ENCODE measurements around the gene MYO5B.

MYO5B gene

DNA sequence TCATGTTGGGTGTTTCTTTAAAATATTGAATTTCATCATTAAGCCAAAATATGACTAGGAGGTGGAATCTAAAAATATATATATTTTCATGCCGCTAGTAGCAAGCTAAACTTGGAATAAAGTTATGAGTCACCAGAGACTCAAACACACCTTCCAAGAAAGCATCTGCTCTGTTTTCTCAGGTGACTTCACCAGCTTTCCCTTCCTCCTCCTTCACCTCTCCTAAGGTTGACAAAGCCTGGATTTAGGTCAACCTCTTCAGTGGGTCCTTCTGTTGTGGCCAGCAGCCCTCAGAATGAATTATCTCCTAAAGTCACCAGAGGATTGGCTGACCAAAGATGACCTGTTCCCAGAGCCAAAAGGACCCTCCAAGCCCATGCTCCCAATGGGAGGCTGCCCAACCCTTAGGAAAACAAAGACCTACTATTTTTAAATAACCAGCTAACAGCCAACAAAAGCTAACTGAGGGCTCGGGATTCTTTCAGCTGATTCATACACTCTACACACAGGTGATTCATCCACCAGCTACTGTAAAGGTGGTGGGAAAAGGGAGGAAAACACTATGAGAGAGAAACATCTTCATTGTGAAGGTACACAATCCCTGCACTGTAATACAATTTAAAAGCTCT is 113.9 kb downstream of the MYO5B start:
- H3K4me3 ChIP-seq, result no peak overlapping the region
- no peak overlapping the region for H3K27ac ChIP-seq

- no peak overlapping the region for H3K27ac ChIP-seq
- H3K4me3 ChIP-seq, result no peak overlapping the region
Measured at GRCh38 chr18:50080316-50080715, 114.6 kb downstream of the MYO5B start.

GRCh38 chr18:50079571-50080295 is 115.2 kb downstream of the MYO5B start:
- Histone ChIP-seq H3K4me3 (no peak overlapping the region), H3K27ac (no peak overlapping the region)

DNA sequence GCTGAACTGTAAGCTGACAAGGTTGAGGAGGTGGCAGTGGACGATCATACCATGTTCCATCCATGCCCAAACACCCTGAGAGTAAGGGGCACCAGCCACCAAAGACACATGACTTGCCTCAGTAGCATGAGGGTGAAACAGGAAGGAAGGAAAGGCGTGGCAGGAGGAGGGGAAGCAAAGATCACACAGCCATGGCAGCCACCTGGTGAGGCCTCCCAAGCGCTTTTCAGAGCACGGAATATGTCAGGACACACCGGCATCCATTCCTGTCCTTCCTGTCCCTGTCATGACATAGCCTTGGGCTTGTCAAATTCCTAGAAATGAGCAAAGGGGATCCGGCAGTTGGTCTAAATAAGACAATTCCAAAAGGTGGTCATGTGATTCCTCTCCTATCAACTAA is 118.7 kb downstream of the MYO5B start:
- H3K27ac ChIP-seq, result no peak overlapping the region
- H3K4me3 ChIP-seq, result no peak overlapping the region

DNA sequence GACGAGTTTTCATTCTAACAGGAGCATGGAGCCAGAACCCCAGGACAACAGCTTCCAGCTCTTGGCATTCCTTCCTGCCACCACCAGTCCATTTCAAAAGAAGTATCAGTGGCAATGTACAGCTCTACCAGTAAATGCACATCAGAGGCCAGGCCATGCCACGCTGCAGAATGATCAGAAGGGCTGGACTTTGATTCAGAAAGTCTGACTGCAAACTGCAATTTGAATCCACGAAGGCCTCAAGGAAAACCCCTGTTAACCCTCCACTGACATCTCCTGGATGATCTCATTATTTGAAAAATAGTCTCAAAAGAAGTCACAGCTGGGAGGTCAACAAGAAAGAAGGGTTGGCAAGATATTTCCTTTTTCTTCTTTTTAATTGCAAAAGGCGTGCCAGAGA is 119.2 kb downstream of the MYO5B start:
- Histone ChIP-seq H3K4me3 (no peak overlapping the region), H3K27ac (no peak overlapping the region)

DNA sequence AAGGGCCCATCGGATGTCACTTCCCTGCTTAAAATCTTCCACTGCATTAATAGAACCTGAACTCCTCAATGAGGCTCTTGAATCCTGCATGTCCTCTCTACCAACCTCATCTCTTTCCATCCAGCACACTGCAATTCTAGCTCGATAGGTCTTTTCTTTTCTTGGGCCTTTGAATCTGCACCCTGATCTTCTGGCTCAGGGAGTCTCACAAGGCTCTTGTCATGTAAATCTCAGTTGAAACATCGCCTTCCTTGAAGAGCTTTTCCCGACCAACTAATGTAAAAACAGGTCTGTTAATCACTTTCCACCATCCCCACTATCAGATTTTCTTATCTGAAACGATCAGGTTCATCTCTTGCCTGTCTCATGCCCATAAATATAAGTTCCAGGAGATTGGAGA is 120.5 kb downstream of the MYO5B start:
- no peak overlapping the region for H3K4me3 ChIP-seq
- H3K27ac ChIP-seq, result no peak overlapping the region

DNA sequence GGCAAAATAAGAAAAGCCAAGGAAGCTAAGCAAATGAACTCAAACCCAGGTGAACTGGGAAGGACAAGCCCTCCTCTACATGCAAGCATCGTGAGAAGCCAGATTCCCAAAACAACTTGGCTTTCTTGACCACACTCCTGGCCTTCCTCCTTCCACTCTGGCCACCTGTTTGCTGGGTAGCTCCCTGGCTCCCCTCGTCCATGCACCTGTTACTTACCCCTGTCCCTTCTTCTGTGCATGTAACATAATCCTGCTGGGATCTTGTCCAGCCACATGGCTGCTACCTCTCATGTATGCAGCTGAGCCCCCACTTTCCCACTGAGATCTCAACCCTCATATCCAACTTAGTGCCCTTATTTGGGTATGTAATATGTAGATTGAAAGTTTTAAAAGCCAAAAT is 121.6 kb downstream of the MYO5B start:
- Histone ChIP-seq H3K4me3 (no peak overlapping the region), H3K27ac (no peak overlapping the region)

GRCh38 chr18:50072146-50072545 is 122.8 kb downstream of the MYO5B start:
- Histone ChIP-seq H3K4me3 (no peak overlapping the region), H3K27ac (no peak overlapping the region)

GRCh38 chr18:50071397-50071796 is 123.5 kb downstream of the MYO5B start:
- Histone ChIP-seq H3K27ac (no peak overlapping the region), H3K4me3 (no peak overlapping the region)

DNA sequence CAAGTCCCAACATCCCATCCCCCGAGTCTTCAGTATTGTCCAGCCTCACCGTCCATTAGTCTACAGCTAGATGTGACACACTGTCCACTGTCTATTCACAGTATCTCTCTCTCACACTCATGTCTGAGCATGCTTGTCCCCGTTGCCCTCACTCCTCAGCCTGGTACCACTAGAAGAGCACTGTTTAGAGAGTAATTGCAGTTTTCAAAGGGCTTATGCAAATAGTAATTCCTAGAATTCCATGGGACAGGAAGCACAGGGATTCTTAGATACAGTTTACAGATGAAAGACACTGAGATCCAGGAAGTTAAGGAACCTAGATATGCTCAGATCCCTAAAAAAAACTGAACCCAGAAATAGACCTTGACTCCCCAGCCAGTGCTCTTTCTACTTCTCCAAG is 125.5 kb downstream of the MYO5B start:
- H3K4me3 ChIP-seq, result no peak overlapping the region

GRCh38 chr18:50065527-50065926 is 129.4 kb downstream of the MYO5B start:
- H3K4me3 ChIP-seq, result no peak overlapping the region
- H3K27ac ChIP-seq, result no peak overlapping the region

More for the DNA sequence above, 125.5 kb downstream of the MYO5B start:
- no peak overlapping the region for H3K27ac ChIP-seq

DNA sequence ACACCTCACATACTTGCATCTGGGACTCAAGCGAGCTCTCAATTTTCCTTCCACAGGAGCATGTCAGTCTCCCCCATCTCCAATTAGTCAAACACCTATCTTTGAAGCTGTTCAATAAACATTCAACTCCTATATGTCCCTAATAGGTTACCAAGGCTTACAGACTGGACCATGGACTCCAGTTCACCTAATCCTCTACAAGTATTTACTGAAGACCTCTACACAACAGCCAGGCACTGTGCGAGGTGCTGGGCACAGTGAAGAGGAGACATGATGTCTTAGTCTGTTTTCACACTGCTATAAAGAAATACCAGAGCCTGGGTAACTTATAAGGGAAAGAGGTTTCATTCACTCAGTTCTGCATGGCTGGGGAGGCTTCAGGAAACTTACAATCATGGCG is 129.9 kb downstream of the MYO5B start:
- H3K27ac ChIP-seq, result no peak overlapping the region
- no peak overlapping the region for H3K4me3 ChIP-seq

DNA sequence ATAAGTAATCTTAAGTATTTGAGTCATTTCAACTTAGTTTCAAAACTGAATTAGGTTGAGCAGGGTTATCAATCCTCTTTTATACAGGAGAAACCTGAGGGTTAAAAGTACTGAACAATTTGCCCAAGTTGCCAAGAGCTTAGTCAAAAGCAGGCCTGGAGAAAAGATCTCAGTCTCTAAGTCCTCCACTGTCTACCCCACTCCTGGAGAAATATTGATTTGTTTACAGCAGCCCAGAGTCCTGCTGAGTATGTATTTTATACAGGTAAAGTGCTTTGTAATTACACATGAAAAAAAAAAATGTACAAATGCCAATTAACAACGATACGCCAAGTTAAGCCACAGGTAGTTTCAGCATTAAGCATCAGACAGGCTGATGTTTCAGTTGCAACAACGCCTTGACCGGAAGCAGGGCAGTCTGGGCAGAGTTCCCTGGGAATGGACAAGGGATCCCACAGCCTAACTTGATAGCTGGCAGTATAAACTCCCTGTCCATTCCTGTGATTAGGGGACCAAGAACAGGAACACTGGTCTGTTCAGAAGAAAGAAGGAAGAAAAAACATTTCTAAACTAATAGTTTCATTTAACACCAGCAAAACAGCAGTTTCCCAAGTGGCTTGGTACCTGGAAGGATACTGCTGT is 132.9 kb downstream of the MYO5B start:
- Histone ChIP-seq H3K4me3 (no peak overlapping the region), H3K27ac (no peak overlapping the region)

- H3K27ac ChIP-seq, result no peak overlapping the region
- no peak overlapping the region for H3K4me3 ChIP-seq
Measured at GRCh38 chr18:50060822-50061221, 134.1 kb downstream of the MYO5B start.

DNA sequence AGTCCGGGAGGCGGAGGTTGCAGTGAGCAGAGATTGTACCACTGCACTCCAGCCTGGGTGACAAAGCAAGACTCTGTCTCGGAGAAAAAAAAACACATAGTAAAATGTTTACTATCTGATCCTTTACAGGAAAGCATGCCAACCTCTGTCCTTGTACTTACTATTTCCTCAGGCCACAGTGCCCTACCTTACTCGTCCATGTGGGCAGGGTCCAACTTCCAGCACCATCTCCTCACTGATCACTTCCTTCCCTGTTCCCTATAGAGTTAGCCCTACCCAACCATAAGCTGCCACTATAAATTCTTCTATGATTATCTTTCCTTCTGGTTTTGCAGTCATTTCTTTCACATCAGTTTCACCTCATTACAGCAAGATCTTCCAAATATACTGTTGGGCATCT is 136.2 kb downstream of the MYO5B start:
- H3K27ac ChIP-seq, result no peak overlapping the region
- H3K4me3 ChIP-seq, result no peak overlapping the region

GRCh38 chr18:50057009-50057408 is 137.9 kb downstream of the MYO5B start:
- no peak overlapping the region for H3K4me3 ChIP-seq
- no peak overlapping the region for H3K27ac ChIP-seq

DNA sequence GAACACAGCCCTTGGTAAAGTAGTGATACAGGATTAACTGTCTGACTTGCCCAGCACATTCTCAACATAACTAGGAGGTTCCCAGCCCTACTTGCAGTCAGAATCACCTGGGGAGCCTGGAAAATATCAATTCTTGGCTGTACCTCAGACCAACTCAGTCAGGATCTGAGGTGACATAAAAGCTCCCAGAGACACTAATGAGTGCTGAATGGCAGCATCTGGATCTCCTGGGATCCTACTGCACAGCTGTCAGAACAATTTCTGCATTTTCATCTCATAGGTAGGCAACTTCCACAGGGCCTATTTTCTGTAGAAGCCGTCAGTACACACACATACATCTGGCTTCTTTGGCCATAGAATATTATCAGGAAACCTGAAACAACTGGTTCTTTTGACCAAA is 138.8 kb downstream of the MYO5B start:
- H3K27ac ChIP-seq, result no peak overlapping the region

DNA sequence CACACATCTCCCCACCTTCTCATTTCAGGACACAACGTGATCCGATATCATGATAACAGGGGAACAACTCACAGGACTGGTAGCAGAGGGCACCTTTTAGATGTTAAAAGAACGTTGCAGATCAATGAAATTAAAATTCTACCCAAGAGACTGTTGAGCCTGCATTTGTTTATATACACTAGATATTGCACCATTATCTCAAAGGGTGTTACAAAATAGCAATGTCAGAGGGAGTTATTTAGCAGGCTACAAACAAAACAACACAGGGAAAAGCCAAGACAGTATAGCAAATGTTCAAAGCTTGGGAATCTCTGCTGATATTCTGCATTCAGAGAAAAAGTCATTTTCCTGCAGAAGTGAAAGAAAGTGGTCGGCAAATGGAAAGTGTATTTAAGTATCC is 139.5 kb downstream of the MYO5B start:
- Histone ChIP-seq H3K4me3 (no peak overlapping the region), H3K27ac (no peak overlapping the region)

More for the DNA sequence above, 138.8 kb downstream of the MYO5B start:
- no peak overlapping the region for H3K4me3 ChIP-seq

GRCh38 chr18:50053111-50053510 is 141.8 kb downstream of the MYO5B start:
- Histone ChIP-seq H3K27ac (no peak overlapping the region), H3K4me3 (no peak overlapping the region)

GRCh38 chr18:50051288-50051687 is 143.7 kb downstream of the MYO5B start:
- H3K4me3 ChIP-seq, result no peak overlapping the region
- no peak overlapping the region for H3K27ac ChIP-seq

GRCh38 chr18:50045126-50045525 is 149.8 kb downstream of the MYO5B start:
- Histone ChIP-seq H3K27ac (no peak overlapping the region), H3K4me3 (no peak overlapping the region)
